ENCODE data around the gene DARS1. TPM values are rescaled to one million over a fixed set of nuclear protein-coding genes. Genes with fewer than 3 reads are reported as not detected.

Gene DARS1
- total and polyA plus RNA-seq, 2 of the 13 experiments (the other 11 are each of a cell fraction or from before 2014, with no cell fraction given): 149 to 230 TPM

DNA sequence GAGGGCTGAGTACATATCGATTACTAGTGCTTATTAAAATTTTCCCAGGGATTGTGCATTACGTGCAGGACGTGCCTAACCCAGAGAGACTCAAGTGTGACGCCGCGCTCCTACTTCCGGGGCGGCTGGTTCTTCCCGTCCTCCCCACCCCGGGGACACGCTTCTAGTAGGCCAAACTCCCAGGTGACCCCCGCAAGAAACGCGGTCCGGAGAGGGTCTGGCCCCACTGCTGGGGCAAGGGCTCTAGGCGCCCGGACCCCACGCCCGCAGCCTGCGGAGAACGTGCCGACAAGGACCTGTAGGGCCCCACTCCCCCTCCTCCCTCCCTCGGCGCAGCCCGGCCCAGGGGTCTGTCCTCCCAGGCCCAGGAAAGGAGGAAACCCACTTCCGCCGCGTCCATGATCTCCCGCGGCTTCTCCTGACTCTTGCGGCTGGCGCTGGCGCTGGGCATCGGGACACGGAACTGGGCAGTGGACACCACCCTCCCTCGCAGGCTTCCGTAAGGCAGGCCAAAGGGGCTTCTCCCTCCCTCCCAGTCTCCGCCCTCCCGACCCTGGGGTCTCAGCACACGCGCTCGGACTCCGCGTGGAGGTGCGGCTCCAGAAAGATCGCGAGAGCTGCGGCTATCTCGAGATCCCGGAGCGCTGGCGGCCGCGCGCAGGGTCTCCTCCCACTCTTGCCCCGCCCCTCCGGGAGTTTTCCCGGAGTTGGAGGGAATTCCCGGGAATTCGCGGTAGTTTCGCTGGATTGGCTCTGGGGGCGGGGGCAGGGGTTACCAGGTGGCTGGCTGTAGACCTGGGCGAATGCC is at the start of gene DARS1 (continued):
- TF ChIP-seq, protein P1, sequence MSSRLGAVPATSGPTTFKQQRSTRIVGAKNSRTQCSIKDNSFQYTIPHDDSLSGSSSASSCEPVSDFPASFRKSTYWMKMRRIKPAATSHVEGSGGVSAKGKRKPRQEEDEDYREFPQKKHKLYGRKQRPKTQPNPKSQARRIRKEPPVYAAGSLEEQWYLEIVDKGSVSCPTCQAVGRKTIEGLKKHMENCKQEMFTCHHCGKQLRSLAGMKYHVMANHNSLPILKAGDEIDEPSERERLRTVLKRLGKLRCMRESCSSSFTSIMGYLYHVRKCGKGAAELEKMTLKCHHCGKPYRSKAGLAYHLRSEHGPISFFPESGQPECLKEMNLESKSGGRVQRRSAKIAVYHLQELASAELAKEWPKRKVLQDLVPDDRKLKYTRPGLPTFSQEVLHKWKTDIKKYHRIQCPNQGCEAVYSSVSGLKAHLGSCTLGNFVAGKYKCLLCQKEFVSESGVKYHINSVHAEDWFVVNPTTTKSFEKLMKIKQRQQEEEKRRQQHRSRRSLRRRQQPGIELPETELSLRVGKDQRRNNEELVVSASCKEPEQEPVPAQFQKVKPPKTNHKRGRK (CRISPR knock-in tag; IDR thresholded peaks at IDR 0.05): no peak
- TF ChIP-seq ZNF441 (CRISPR knock-in tag; IDR thresholded peaks at IDR 0.05; ENCODE audit: borderline replicate concordance) (peak; percentile 91; the same call in 1 of the 2 replicates), HMG20A (CRISPR knock-in tag; IDR thresholded peaks at IDR 0.05; ENCODE audit: borderline replicate concordance) (peak; percentile 11), ZNF337 (CRISPR knock-in tag; IDR thresholded peaks at IDR 0.05; ENCODE audit: borderline replicate concordance, low read depth) (0 out of 2 replicates have a peak, but pooled peaks have one; percentile 84), SMARCE1 (IDR thresholded peaks at IDR 0.05; ENCODE audit: borderline replicate concordance) (no peak), ZBTB3 (CRISPR knock-in tag; IDR thresholded peaks at IDR 0.05; ENCODE audit: borderline replicate concordance, low read depth) (peak; percentile 80), CAMTA2 (CRISPR knock-in tag; IDR thresholded peaks at IDR 0.05; ENCODE audit: borderline replicate concordance) (no peak; the same call in 1 of the 2 replicates), GATAD2A (CRISPR knock-in tag; IDR thresholded peaks at IDR 0.05) (peak; percentile 41; the same call in 1 of the 2 replicates), ATAD3A (CRISPR knock-in tag; IDR thresholded peaks at IDR 0.05) (peak; percentile 78; the same call in 1 of the 2 replicates), STAG1 (CRISPR knock-in tag; IDR thresholded peaks at IDR 0.05) (peak; percentile 10; the same call in 1 of the 2 replicates), SRSF1 (optimal IDR thresholded peaks at IDR 0.05; ENCODE audit: low read depth, low read length) (peak; percentile 81), TOE1 (CRISPR knock-in tag; IDR thresholded peaks at IDR 0.05) (0 out of 2 replicates have a peak, but pooled peaks have one; percentile 38), ZKSCAN1 (IDR thresholded peaks at IDR 0.05; ENCODE audit: low read length) (no peak), SMC3 (IDR thresholded peaks at IDR 0.05; ENCODE audit: low read length) (no peak), LCORL (IDR thresholded peaks at IDR 0.05) (peak; percentile 61; the same call in 1 of the 2 replicates), LCORL (CRISPR knock-in tag; IDR thresholded peaks at IDR 0.05) (peak; percentile 72), ZNF605 (CRISPR knock-in tag; IDR thresholded peaks at IDR 0.05) (peak; percentile 54), ZNF589 (CRISPR knock-in tag; conservative IDR thresholded peaks at IDR 0.05) (0 out of 2 replicates have a peak, but pooled peaks have one; percentile 72), ISX (CRISPR knock-in tag; conservative IDR thresholded peaks at IDR 0.05) (no peak), PLRG1 (conservative IDR thresholded peaks at IDR 0.05) (no peak), ZNF136 (CRISPR knock-in tag; IDR thresholded peaks at IDR 0.05; ENCODE audit: low read depth) (no peak; the same call in 1 of the 2 replicates), HOXD1 (CRISPR knock-in tag; IDR thresholded peaks at IDR 0.05) (peak; percentile 94), ZKSCAN8 (CRISPR knock-in tag; IDR thresholded peaks at IDR 0.05; ENCODE audit: borderline replicate concordance) (no peak), HES4 (CRISPR knock-in tag; IDR thresholded peaks at IDR 0.05; ENCODE audit: borderline replicate concordance) (peak; percentile 71), KLF12 (CRISPR knock-in tag; IDR thresholded peaks at IDR 0.05; ENCODE audit: borderline replicate concordance) (peak; percentile 73), REL (CRISPR knock-in tag; conservative IDR thresholded peaks at IDR 0.05) (peak; percentile 67; the same call in 1 of the 2 replicates), PITX1 (CRISPR knock-in tag; IDR thresholded peaks at IDR 0.05) (peak; percentile 72), GLI4 (CRISPR knock-in tag; IDR thresholded peaks at IDR 0.05; ENCODE audit: borderline replicate concordance) (peak; percentile 87)
- TF ChIP-seq, protein P2, sequence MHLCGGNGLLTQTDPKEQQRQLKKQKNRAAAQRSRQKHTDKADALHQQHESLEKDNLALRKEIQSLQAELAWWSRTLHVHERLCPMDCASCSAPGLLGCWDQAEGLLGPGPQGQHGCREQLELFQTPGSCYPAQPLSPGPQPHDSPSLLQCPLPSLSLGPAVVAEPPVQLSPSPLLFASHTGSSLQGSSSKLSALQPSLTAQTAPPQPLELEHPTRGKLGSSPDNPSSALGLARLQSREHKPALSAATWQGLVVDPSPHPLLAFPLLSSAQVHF (CRISPR knock-in tag; IDR thresholded peaks at IDR 0.05): peak; percentile 91
- TF ChIP-seq, protein P3, sequence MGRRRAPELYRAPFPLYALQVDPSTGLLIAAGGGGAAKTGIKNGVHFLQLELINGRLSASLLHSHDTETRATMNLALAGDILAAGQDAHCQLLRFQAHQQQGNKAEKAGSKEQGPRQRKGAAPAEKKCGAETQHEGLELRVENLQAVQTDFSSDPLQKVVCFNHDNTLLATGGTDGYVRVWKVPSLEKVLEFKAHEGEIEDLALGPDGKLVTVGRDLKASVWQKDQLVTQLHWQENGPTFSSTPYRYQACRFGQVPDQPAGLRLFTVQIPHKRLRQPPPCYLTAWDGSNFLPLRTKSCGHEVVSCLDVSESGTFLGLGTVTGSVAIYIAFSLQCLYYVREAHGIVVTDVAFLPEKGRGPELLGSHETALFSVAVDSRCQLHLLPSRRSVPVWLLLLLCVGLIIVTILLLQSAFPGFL (CRISPR knock-in tag; IDR thresholded peaks at IDR 0.05): no peak
